HG03342 (cell line): ENCODE measurements around the gene VPS41.
A peak's percentile ranks its signal among the peaks of the same experiment; 100 is the strongest.
"Not testable (repeated sequence)": the region's sequence is repeated elsewhere in the genome, so short reads cannot be mapped to it uniquely, and the experiment has no call there.

Experiments used
- ATAC-seq: cut with Tn5 transposase; IDR thresholded peaks from one replicate; pipeline ENCODE4 v1.9.1; 2021; ENCODE audit warnings: mild to moderate bottlenecking, moderate library complexity; ENCODE audit not compliant: unreplicated experiment

VPS41 gene

GRCh38 chr7:38908759-38909335, at the start of gene VPS41:
Gene VPS41, minus strand, starts transcription at chr7:38909191. Its CDS starts 17 bp downstream, at chr7:38909174.
- ATAC-seq = peak; percentile 99

- ATAC-seq = no peak
Observed at GRCh38 chr7:38955892-38956291, 46.9 kb upstream of the VPS41 start.

GRCh38 chr7:38953971-38954370, 45.0 kb upstream of the VPS41 start:
- ATAC-seq = no peak

GRCh38 chr7:38953227-38953626, 44.2 kb upstream of the VPS41 start:
- ATAC-seq = no peak

GRCh38 chr7:38951213-38951612, 42.2 kb upstream of the VPS41 start:
- no peak for ATAC-seq

GRCh38 chr7:38950309-38950708, 41.3 kb upstream of the VPS41 start:
- ATAC-seq = no peak

- not testable (repeated sequence) for ATAC-seq
Observed at GRCh38 chr7:38947541-38947940, 38.5 kb upstream of the VPS41 start.

GRCh38 chr7:38942431-38943051, 33.5 kb upstream of the VPS41 start:
- ATAC-seq = no peak

GRCh38 chr7:38940774-38941173, 31.8 kb upstream of the VPS41 start:
- ATAC-seq = no peak

- ATAC-seq = no peak
Observed at GRCh38 chr7:38938589-38938988, 29.6 kb upstream of the VPS41 start.

GRCh38 chr7:38938001-38938485, 29.1 kb upstream of the VPS41 start:
- ATAC-seq = no peak

GRCh38 chr7:38936641-38937040, 27.6 kb upstream of the VPS41 start:
- ATAC-seq = no peak

GRCh38 chr7:38934536-38934935, 25.5 kb upstream of the VPS41 start:
- ATAC-seq = no peak

- ATAC-seq = no peak
Observed at GRCh38 chr7:38934051-38934450, 25.1 kb upstream of the VPS41 start.

- ATAC-seq = peak; percentile 87
Observed at GRCh38 chr7:38932509-38933168, 23.6 kb upstream of the VPS41 start.

- no peak for ATAC-seq
Observed at GRCh38 chr7:38929460-38930171, 20.6 kb upstream of the VPS41 start.

- ATAC-seq = no peak
Observed at GRCh38 chr7:38928506-38928905, 19.5 kb upstream of the VPS41 start.

- ATAC-seq = no peak
Observed at GRCh38 chr7:38927751-38928150, 18.8 kb upstream of the VPS41 start.

GRCh38 chr7:38920731-38921130, 11.7 kb upstream of the VPS41 start:
- no peak for ATAC-seq

GRCh38 chr7:38916396-38916795, 7.4 kb upstream of the VPS41 start:
- ATAC-seq = no peak

GRCh38 chr7:38909870-38910269, 879 bp upstream of the VPS41 start:
- ATAC-seq = no peak

GRCh38 chr7:38907766-38908165, 1.2 kb downstream of the VPS41 start:
- ATAC-seq = no peak
